ENCODE data around the gene NDUFV3.
A peak's percentile ranks its signal among the peaks of the same experiment; 100 is the strongest.
"Not testable (repeated sequence)": the region's sequence is repeated elsewhere in the genome, so short reads cannot be mapped to it uniquely, and the experiment has no call there.

The NDUFV3 gene

DNA sequence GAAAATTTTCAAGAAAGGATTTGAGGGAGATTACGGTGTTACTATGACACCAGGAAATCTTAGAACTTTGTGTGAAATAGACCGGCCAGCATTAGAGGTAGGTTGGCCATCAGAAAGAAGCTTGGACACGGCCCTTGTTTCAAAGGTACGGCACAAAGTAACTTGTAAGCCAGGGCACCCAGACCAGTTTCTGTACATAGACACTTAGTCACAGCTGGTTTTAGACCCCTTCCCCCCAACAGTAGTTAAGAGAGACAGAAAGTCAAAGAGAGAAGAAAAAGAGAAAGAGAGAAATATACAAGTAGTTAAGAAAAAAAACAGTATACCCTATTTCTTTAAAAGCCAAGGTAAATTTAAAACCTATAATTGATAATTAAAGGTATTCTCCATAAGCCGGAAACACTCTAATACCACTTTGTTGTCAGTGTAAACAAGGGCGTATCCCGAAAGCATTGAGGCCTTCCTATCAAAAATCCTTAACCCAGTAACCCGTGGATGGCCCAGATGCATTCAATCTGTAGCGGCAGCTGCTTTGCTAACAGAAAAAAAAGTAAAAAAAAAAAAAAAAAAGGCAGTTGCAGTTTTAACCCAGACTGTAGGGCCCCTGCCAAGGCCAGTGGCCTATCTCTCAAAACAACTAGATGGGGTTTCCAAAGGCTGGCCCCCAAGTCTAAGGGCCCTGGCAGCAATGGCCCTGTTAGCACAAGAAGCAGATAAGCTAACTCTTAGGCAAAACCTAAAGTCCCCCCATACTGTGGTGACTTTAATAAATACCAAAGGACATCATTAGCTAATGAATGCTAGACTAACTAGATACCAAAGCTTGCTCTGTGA is 40.2 kb downstream of the NDUFV3 start:
- not testable (repeated sequence) for DNase-seq

DNA sequence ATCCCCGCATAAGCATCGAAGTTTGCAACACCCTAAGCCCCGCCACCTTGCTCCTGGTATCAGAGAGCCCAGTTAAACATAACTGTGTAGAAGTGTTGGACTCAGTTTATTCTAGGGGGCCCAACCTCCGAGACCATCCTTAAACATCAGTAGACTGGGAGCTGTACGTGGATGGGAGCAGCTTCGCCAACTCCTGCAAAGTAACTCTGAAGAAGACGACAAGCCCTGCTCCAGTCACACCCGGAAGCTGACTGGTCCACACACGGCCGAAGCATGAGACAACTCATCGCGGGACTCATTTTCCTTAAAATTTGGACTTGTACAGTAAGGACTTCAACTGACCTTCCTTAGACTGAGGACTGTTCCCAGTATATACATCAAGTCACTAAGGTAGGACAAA is 40.9 kb downstream of the NDUFV3 start:
- not testable (repeated sequence) for DNase-seq

DNA sequence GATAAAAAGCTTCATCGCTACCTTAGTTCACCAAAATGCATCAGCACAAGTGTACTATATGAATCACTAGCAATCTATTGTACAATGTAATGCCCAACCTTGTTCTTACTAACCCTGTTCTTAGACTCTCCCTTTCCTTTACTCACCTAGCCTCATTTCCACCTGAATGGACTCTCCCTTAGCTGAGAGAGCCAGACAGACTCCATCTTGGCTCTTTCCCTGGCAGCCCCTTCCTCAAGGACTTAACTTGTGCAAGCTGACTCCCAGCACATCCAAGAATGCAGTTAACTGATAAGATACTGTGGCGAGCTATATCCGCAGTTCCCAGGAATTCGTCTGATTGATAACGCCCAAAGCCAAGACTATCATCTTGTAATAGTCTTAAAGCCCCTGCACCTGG is 43.3 kb downstream of the NDUFV3 start:
- not testable (repeated sequence) for DNase-seq

DNA sequence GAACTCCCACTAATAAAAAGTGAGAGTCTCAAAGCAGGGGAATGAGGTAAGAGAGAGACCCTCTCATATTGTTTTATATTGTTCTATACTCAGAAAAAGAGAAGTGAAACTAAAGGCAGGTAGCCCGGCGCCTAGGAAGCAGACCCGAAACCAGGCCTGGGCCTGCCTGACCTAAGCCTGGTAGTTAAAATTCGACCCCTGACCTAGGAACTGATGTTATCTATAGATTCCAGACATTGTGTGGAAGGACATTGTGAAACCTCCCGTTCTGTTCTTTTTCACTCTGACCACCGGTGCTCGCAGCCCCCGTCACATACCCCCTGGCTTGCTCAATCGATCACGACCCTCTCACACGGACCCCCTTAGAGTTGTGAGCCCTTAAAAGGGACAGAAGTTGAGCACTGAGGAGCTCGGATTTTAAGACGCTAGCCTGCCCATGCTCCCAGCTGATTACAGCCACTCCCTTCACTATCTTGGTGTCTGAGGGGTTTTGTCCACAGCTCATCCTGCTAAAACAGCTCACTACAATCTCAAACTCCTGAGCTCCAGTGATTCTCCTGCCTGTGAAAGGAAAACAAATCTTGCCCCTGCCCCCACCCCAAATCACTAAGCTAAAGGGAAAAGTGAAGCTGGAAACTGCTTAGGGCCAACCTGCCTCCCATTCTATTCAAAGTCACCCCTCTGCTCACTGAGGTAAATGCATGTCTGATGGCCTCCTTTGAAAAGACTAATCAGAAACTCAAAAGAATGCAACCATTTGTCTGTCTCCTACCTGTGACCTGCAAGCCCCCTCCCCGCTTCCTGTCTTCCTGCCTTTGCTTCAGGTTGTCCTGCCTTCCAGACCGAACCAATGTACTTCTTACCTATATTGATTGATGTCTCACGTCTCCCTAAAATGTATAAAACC is 44.2 kb downstream of the NDUFV3 start:
- DNase-seq: not testable (repeated sequence)

DNA sequence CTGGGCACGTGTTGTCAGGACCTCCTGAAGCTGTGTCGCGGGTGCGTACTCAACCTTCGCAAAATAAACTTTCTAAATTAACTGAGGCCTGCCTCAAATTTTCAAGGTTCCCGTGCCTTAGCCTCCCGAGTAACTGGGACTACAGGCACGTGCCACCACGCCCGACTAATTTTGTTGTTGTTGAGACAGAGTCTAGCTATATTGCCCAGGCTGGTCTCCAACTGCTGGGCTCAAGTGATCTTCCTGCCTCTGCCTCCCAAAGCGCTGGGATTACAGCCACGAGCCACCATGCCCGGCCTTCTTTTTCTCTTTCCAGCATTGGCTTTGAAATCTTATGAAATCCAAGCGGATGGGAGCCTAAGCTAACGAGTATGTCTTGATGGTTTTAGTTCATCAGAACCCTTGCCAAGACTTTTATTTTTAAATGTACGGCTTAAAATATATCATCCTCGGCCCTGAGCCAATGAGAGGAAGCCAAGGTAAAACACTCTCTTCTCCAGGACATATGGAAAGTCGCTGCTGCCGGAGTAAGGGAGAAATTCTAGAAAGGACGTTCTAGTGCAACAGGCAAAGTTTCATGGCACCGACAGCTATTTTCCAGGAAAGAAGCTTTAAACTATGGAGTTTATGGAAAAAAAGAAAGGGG is 45.0 kb downstream of the NDUFV3 start:
- no peak for DNase-seq

DNA sequence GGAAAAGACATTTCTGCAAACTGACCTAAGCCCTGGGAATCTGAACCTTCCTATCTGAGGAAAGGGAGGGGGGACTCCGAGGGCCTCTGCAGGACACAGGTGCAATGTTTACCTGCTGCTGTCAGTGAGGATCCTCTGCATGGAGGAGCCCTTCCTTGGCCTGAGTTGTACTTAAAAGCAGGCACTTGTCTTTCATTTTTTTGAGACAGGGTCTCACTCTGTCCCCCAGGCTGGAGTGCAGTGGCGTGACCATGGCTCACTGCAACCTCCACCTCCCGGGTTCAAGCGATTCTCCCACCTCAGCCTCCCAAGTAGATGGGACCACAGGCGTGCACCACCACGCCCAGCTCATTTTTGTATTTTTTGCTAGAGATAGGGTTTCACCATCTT is 45.5 kb downstream of the NDUFV3 start:
- DNase-seq: not testable (repeated sequence)

DNA sequence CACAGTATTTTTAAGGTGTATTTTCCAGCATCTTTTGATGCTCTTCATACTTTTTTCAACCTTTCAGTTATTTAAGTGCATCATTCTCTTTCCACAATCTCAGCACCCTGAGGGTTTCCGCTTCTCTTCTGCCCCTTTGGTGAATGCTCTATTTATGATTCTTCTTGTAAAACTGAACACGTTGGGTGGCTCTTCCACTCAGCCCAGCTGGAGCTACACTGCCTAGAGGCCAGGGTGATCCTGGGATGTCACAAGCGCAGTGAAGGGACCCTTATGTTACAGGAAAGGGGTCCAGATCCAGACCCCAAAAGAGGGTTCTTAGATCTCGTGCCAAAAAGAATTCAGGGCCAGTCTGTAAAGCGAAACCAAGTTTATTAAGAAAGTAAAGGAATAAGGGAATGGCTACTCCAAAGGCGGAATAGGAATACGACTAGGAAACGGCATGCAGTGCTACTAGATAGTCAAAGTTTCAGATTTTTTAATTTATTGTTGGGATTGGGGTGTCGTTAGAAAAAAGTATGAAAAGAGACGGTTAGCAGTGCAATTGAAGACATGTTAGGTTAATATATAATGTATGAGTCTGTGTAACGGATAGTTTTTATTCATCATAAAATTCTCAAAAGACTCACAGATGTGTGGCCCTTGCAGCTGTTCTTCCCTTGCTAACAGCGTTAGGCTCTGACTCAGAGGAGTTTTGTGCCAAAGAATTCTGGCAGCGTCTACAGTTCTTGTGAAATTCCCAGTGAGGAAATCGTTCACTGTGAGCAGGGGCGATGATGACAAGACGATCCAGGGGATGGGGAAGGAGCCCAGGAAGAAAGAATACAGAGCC is 46.7 kb downstream of the NDUFV3 start:
- DNase-seq: peak in 47 of 56 donors; percentile 3 to 78 (median 45)

DNA sequence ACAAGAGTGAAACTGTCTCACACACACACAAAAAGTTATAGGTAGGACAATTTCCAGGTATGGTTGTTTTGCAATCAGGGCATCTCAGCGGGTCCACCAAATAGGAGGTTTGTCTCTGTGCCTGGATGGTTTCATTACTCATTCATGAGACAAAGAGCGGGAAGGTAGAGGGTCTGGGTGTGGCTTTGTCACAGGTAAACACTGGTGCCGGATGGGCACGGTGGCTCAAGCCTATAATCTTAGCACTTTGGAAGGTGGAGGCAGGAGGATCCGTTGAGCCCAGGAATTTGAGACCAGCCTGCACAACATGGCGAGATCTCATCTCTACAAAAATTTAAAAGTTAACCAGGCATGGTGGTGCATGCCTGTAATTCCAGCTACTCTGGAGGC is 48.6 kb downstream of the NDUFV3 start:
- DNase-seq: no peak

DNA sequence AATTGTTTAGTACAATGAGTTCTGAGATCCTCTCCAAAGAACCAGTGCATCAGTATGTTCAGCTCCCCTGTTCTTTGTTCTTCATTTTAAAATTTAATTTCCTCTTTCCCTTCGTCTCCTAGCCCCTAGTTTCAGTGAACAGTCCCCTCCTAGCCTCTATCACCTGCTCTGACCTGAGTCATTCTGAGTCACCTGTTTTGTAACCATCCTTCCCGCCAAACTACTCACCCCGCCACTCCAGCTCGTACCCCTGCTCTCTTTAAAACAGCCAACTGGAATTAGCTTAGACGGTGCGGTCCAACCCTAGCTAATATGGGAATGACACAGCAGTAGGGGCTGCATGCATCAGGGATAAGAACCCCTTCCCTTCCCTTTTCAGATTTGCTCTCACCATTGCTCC is 49.1 kb downstream of the NDUFV3 start:
- no peak for DNase-seq

DNA sequence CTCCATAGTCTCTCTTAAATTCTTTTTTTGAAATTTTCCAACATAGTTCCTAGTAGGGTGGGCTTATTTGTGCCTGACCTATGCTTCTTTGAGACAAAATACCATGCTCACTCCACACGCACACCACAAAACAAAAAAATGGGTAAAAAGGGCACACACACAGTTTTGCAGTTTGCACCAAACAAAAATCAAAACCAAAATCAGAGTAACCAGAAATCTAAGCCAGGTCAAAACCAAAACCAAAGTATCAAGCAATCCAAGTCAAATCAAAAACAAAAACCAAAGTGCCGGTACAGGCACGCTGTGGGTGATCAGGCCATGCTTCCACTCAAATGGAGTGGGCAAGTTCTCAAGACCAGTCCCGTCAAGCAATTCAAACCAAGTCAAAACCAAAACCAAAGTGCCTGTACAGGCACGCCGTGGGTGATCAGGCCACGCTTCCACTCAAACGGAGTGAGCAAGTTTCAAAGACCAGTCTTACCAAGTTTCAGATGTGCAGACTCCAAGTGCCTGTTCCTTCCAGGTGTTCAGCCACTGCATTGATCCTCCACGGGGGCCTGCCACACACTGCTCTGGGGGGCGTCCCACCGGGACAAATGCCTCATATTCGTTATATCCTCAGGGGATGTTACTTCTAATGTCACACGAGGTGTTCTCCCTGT is 56.1 kb downstream of the NDUFV3 start:
- not testable (repeated sequence) for DNase-seq

DNA sequence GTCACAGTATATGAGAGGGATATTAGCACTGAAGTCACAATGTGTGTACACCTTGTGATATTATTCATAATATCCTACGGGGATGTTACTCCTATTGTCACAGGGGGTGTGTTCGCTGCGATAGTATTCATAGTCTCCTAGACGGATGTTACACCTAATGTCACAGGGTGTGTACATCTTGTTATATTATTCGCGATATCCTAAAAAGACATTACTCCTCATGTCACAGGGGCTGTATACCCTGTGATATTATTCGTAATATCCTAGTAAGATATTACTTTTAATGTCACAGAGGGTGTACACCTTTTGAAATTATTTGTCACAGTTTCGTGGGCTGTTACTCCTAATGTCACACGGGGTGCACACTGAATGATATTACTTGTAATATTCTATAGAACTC is 58.1 kb downstream of the NDUFV3 start:
- not testable (repeated sequence) for DNase-seq

DNA sequence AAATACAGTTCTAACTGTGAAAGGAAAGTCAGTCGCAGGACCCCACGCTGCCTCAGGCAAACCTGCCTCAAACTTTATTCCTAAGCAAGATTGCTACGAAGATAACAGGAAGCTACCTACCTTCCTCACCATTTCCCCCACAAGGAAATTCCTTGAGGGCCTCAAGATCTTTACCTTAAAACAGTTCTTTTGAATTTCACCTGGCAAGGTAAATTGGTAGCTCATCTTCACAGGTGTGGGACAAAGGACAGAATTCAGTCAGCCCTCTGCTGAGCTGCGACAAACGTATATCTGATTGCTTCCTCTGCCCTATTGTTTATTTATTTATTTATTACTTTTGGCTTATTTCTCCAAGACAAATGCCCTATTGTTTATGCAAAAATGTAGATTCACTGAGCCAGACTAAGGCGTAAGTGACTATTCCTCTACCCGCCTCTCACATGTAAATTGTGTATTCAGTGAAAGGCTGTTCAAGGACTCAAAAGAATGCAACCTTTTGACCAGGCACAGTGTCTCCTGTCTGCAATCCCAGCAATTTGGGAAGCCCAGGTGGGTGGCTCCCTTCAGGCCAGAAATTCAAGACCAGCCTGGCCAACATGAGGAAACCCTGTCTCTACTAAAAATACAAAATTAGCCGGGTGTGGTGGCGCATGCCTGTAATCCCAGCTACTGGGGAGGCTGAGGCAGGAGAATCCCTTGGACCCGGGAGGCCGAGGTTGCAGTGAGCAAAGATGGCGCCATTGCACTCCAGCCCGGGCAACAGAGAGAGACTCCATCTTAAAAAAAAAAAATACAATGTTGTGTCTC is 63.9 kb downstream of the NDUFV3 start:
- DNase-seq: peak in 19 of 56 donors; percentile 62 to 96 (median 83)

DNA sequence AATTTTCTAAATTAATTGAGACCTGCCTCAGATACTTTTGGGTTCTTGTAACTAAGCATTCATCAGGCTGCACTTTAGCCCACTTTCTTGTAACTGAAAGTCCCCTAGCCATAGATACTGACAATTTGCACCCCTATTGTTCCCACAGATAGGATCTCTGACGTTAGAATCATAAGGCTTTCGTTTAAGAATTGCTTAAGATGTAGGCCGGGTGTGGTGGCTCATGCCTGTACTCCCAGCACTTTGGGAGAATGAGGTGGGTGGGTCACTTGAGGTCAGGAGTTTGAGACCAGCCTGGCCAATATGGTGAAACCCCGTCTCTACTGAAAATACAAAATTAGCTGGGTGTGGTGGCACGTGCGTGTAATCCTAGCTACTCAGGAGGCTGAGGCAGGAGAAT is 65.0 kb downstream of the NDUFV3 start:
- DNase-seq: not testable (repeated sequence)

DNA sequence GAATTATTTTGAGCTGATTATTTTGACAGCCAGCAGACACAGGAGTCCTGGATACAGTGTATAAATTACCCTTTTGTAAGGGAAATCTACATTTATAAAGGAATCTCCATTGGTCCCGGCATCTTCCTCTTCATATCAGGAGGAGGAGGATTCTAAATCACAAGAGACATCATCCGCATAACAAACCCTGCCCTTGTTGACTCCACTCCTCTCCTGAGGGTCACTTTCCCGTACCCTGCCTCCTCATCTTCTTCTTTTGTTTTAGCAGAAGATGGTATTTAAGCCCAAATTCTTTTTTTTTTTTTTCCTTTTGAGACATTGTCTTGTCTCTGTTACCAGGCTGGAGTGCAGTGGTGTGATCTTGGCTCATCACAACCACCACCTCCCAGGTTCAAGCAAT is 66.6 kb downstream of the NDUFV3 start:
- DNase-seq: no peak

DNA sequence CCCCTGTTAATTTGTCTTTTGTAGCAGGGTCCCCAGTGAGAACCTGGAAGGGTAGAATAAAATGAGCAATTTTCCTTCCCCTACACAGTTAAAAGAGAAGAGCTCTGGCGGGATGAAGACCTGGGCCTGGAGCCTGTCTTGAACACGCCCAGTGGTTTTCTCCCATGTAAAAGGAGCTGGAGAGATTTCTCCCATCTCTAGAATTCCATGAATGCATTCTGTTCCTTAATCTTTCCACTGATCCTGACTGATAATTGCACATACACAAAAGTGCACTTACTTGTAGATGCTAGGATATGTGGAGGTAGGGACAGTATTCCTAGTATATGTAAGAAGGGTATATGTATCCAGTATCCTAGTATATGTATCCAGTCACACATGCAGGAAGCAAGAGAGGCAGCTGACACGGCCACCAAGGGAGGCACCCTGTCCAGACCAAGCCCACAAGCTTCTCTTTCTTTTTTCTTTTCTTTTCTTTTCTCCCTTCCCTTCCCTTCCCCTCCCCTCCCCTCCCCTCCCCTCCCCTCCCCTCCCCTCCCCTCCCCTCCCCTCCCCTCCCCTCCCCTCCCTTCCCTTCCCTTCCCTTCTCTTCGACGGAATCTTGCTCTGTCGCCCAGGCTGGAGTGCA is 69.4 kb downstream of the NDUFV3 start:
- no peak for DNase-seq

Measured in nucleus accumbens (tissue), 56 donors.